Measurements from ENCODE around the gene NODAL.

The NODAL gene

GRCh38 chr10:70482982-70483760 lies 41.7 kb upstream of the NODAL start:
- Histone ChIP-seq H3K79me2 (ENCODE audit: control insufficient read depth, insufficient read depth, low read length, poor library complexity) (no peaks in the 10 kb centered on the region), H3K9me3 (ENCODE audit: insufficient read depth, low read depth, low read length) (peaks cover 2% of the 10 kb centered on the region), H3K9ac (ENCODE audit: low read length) (no peak overlapping the region), H4K8ac (ENCODE audit: low read depth, low read length) (no peak overlapping the region), H2AFZ (ENCODE audit: insufficient read depth, low read length, poor library complexity) (no peak overlapping the region), H3K4ac (ENCODE audit: low read depth, low read length) (no peak overlapping the region), H2BK120ac (ENCODE audit: insufficient read depth, low read length, poor library complexity) (no peak overlapping the region), H3K18ac (ENCODE audit: low read length) (no peak overlapping the region), H4K12ac (ENCODE audit: low read depth, low read length) (no peak overlapping the region), H3K23ac (ENCODE audit: low read length) (no peak overlapping the region), H3K4me3 (ENCODE audit: low read depth, low read length) (no peak overlapping the region), H2AK5ac (ENCODE audit: low read length) (no peak overlapping the region), H3K27ac (ENCODE audit: low read depth, low read length) (no peak overlapping the region), H3K36me3 (ENCODE audit: control insufficient read depth in 1 of 2, insufficient read depth in 2 of 2, low read length in 2 of 2) (no peaks in the 10 kb centered on the region), H2BK12ac (ENCODE audit: low read length) (no peak overlapping the region), H3K4me1 (ENCODE audit: control insufficient read depth in 1 of 2, insufficient read depth in 2 of 2, low read length in 2 of 2) (peaks cover under 1 to 4% of the 10 kb centered on the region in 2 experiments), H2BK5ac (ENCODE audit: low read depth, low read length, poor library complexity) (no peak overlapping the region), H4K91ac (ENCODE audit: low read depth, low read length) (no peak overlapping the region), H3K14ac (ENCODE audit: low read length) (no peak overlapping the region), H3K79me1 (ENCODE audit: low read length) (no peaks in the 10 kb centered on the region), H3K4me2 (ENCODE audit: low read length) (no peak overlapping the region), H3K27me3 (ENCODE audit: insufficient read depth, low read length) (peaks cover 15% of the 10 kb centered on the region)
- no peak for DNase-seq
- no CpG with 5 or more reads among the region's 8 CpGs for WGBS (ENCODE audit: extremely low coverage, insufficient coverage, insufficient read length)

- H2BK5ac ChIP-seq (ENCODE audit: low read depth, low read length, poor library complexity), result no peak overlapping the region
- no peak overlapping the region for H3K9ac ChIP-seq (ENCODE audit: low read length)
- H3K79me1 ChIP-seq (ENCODE audit: low read length), result no peaks in the 10 kb centered on the region
- no peak overlapping the region for H3K14ac ChIP-seq (ENCODE audit: low read length)
- H3K27me3 ChIP-seq (ENCODE audit: insufficient read depth, low read length), result peaks cover 27% of the 10 kb centered on the region
- H4K12ac ChIP-seq (ENCODE audit: low read depth, low read length), result no peak overlapping the region
- no peak overlapping the region for H3K4me3 ChIP-seq (ENCODE audit: low read depth, low read length)
- WGBS (ENCODE audit: extremely low coverage, insufficient coverage, insufficient read length), result no CpG with 5 or more reads among the region's 7 CpGs
- H3K27ac ChIP-seq (ENCODE audit: low read depth, low read length), result no peak overlapping the region
- no peak overlapping the region for H3K4ac ChIP-seq (ENCODE audit: low read depth, low read length)
- no peak overlapping the region for H2BK12ac ChIP-seq (ENCODE audit: low read length)
- no peak overlapping the region for H4K91ac ChIP-seq (ENCODE audit: low read depth, low read length)
- H3K79me2 ChIP-seq (ENCODE audit: control insufficient read depth, insufficient read depth, low read length, poor library complexity), result no peaks in the 10 kb centered on the region
- no peak overlapping the region for H3K18ac ChIP-seq (ENCODE audit: low read length)
- H3K36me3 ChIP-seq (ENCODE audit: control insufficient read depth in 1 of 2, insufficient read depth in 2 of 2, low read length in 2 of 2), result no peaks in the 10 kb centered on the region
- no peak overlapping the region for H2AK5ac ChIP-seq (ENCODE audit: low read length)
- H3K9me3 ChIP-seq (ENCODE audit: insufficient read depth, low read depth, low read length), result peaks cover 2% of the 10 kb centered on the region
- no peak overlapping the region for H2AFZ ChIP-seq (ENCODE audit: insufficient read depth, low read length, poor library complexity)
- no peak overlapping the region for H2BK120ac ChIP-seq (ENCODE audit: insufficient read depth, low read length, poor library complexity)
- peaks cover 3 to 9% of the 10 kb centered on the region in 2 experiments for H3K4me1 ChIP-seq (ENCODE audit: control insufficient read depth in 1 of 2, insufficient read depth in 2 of 2, low read length in 2 of 2)
- H4K8ac ChIP-seq (ENCODE audit: low read depth, low read length), result no peak overlapping the region
- no peak for DNase-seq
- no peak overlapping the region for H3K4me2 ChIP-seq (ENCODE audit: low read length)
- no peak overlapping the region for H3K23ac ChIP-seq (ENCODE audit: low read length)
Measured at GRCh38 chr10:70481831-70482530, 40.5 kb upstream of the NODAL start.

- Histone ChIP-seq H2BK120ac (ENCODE audit: insufficient read depth, low read length, poor library complexity) (no peak overlapping the region), H3K27me3 (ENCODE audit: insufficient read depth, low read length) (peaks cover 32% of the 10 kb centered on the region), H2BK12ac (ENCODE audit: low read length) (no peak overlapping the region), H4K8ac (ENCODE audit: low read depth, low read length) (no peak overlapping the region), H3K14ac (ENCODE audit: low read length) (no peak overlapping the region), H3K9me3 (ENCODE audit: insufficient read depth, low read depth, low read length) (peaks cover 2% of the 10 kb centered on the region), H2BK5ac (ENCODE audit: low read depth, low read length, poor library complexity) (no peak overlapping the region), H2AK5ac (ENCODE audit: low read length) (no peak overlapping the region), H3K4me2 (ENCODE audit: low read length) (no peak overlapping the region), H3K36me3 (ENCODE audit: control insufficient read depth in 1 of 2, insufficient read depth in 2 of 2, low read length in 2 of 2) (no peaks in the 10 kb centered on the region), H3K4me1 (ENCODE audit: control insufficient read depth in 1 of 2, insufficient read depth in 2 of 2, low read length in 2 of 2) (peaks cover 3 to 9% of the 10 kb centered on the region in 2 experiments), H3K4ac (ENCODE audit: low read depth, low read length) (no peak overlapping the region), H3K79me2 (ENCODE audit: control insufficient read depth, insufficient read depth, low read length, poor library complexity) (no peaks in the 10 kb centered on the region), H4K12ac (ENCODE audit: low read depth, low read length) (no peak overlapping the region), H2AFZ (ENCODE audit: insufficient read depth, low read length, poor library complexity) (no peak overlapping the region), H3K23ac (ENCODE audit: low read length) (no peak overlapping the region), H4K91ac (ENCODE audit: low read depth, low read length) (no peak overlapping the region), H3K27ac (ENCODE audit: low read depth, low read length) (no peak overlapping the region), H3K18ac (ENCODE audit: low read length) (no peak overlapping the region), H3K4me3 (ENCODE audit: low read depth, low read length) (no peak overlapping the region), H3K79me1 (ENCODE audit: low read length) (no peaks in the 10 kb centered on the region), H3K9ac (ENCODE audit: low read length) (no peak overlapping the region)
- WGBS (ENCODE audit: extremely low coverage, insufficient coverage, insufficient read length), result no CpG with 5 or more reads among the region's 9 CpGs
- no peak for DNase-seq
Measured at GRCh38 chr10:70481105-70481504, 39.6 kb upstream of the NODAL start.

- Histone ChIP-seq H4K12ac (ENCODE audit: low read depth, low read length) (no peak overlapping the region), H2BK5ac (ENCODE audit: low read depth, low read length, poor library complexity) (no peak overlapping the region), H3K9ac (ENCODE audit: low read length) (no peak overlapping the region), H2BK12ac (ENCODE audit: low read length) (no peak overlapping the region), H3K79me2 (ENCODE audit: control insufficient read depth, insufficient read depth, low read length, poor library complexity) (no peaks in the 10 kb centered on the region), H3K4me2 (ENCODE audit: low read length) (no peak overlapping the region), H3K27ac (ENCODE audit: low read depth, low read length) (no peak overlapping the region), H3K4ac (ENCODE audit: low read depth, low read length) (no peak overlapping the region), H2BK120ac (ENCODE audit: insufficient read depth, low read length, poor library complexity) (no peak overlapping the region), H3K4me1 (ENCODE audit: control insufficient read depth in 1 of 2, insufficient read depth in 2 of 2, low read length in 2 of 2) (peaks cover 3 to 9% of the 10 kb centered on the region in 2 experiments), H3K23ac (ENCODE audit: low read length) (no peak overlapping the region), H2AK5ac (ENCODE audit: low read length) (no peak overlapping the region), H3K27me3 (ENCODE audit: insufficient read depth, low read length) (peaks cover 32% of the 10 kb centered on the region), H2AFZ (ENCODE audit: insufficient read depth, low read length, poor library complexity) (no peak overlapping the region), H3K4me3 (ENCODE audit: low read depth, low read length) (no peak overlapping the region), H4K91ac (ENCODE audit: low read depth, low read length) (no peak overlapping the region), H3K18ac (ENCODE audit: low read length) (no peak overlapping the region), H3K14ac (ENCODE audit: low read length) (no peak overlapping the region), H4K8ac (ENCODE audit: low read depth, low read length) (no peak overlapping the region), H3K9me3 (ENCODE audit: insufficient read depth, low read depth, low read length) (peaks cover 2% of the 10 kb centered on the region), H3K79me1 (ENCODE audit: low read length) (no peaks in the 10 kb centered on the region), H3K36me3 (ENCODE audit: control insufficient read depth in 1 of 2, insufficient read depth in 2 of 2, low read length in 2 of 2) (no peaks in the 10 kb centered on the region)
- WGBS (ENCODE audit: extremely low coverage, insufficient coverage, insufficient read length), result no CpG with 5 or more reads among the region's 9 CpGs
- no peak for DNase-seq
Measured at GRCh38 chr10:70480239-70480861, 38.9 kb upstream of the NODAL start.
